Activated CD4-positive, alpha-beta T cell treated with anti-CD3 and anti-CD28 coated beads, Interleukin-2, amount 10 ng/mL, durations not matched to agents 7 days and 5 days (primary cell): ENCODE results near the gene TMEM125. TPM values are rescaled to one million over a fixed set of nuclear protein-coding genes. Genes with fewer than 3 reads are reported as not detected.

Experiments
- CTCF ChIA-PET: fragments of 350-600 bp; sonication (Branson Sonifier 250); formaldehyde crosslinking; loops from one replicate; lab custom pipeline; 2021; ENCODE audit warnings: antibody characterized with exemption; lab: Charles Lee
- POLR2A ChIA-PET: fragments of 350-600 bp; sonication (Branson Sonifier 250); formaldehyde crosslinking; loops from one replicate; lab custom pipeline; 2021; ENCODE audit warnings: antibody characterized with exemption; lab: Charles Lee
- DNase-seq: peaks from one replicate; pipeline ENCODE4 v3.0.0-alpha.2; 2020
- H3K27ac Mint-ChIP-seq: one replicate; pipeline ENCODE4 v1.8.0; 2021; ENCODE audit warnings: mild to moderate bottlenecking, moderate library complexity, mixed read lengths
- H3K27me3 Mint-ChIP-seq: one replicate; pipeline ENCODE4 v1.8.0; 2021; ENCODE audit warnings: mixed read lengths
- H3K36me3 Mint-ChIP-seq: one replicate; pipeline ENCODE4 v1.8.0; 2021; ENCODE audit warnings: low read depth, mixed read lengths
- H3K4me1 Mint-ChIP-seq: one replicate; pipeline ENCODE4 v1.8.0; 2021; ENCODE audit warnings: mixed read lengths
- H3K4me3 Mint-ChIP-seq: one replicate; pipeline ENCODE4 v1.8.0; 2021; ENCODE audit warnings: mild to moderate bottlenecking, moderate library complexity, mixed read lengths
- H3K9me3 Mint-ChIP-seq: one replicate; pipeline ENCODE4 v1.8.0; 2021; ENCODE audit warnings: mixed read lengths
- total RNA-seq, 2 experiments: library from RNA; stranded (reverse); gene quantifications; one replicate each; pipeline ENCODE4 v1.2.3, GENCODE V29; 2021

Gene TMEM125
- not detected for total RNA-seq

DNA sequence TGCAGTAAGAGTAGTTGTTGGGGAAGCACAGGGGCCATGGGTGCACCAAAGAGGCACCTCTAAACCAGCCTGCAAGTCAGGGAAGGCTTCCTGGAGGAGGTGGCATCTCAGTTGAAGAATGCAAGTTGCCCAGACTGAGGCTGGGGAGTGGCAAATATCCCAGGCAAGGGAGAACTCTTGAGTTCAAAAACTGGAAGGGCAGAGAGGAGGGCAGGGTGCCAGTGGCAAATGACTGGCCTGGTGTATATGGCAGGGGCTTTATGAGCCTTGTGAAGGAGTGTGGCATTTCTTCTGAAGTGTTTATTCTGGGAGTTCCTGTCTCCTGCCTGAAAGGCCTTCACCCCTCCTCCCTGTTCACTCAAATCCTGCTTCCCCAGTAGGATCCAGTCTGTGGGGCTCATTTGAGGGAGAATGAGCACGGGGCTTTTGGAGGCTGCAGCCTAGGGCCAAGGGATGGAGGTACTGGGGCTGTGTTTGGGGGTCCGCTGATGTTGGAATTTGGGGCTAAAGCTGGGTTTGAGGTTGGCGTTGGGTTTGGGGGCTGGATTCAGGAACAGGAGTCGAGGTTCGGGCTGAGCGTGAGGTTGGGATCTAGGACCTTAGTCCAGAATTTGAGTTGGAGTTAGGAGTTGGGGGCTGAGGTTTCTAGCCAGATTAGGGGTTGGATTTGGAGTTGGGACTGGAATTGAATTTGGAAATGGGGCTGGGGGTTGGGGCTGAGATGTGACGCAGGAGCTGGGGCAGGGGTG, at the start of gene TMEM125:
Gene TMEM125 (plus strand): TSS at position 357 of the 749 bp plus-strand sequence. CDS start 2,740 bp downstream, outside the sequence.
- Mint-ChIP-seq H3K27ac (no peak within 1 kb of the TSS), H3K36me3 (peaks cover 7% of the 10 kb centered on the region), H3K9me3 (peaks cover 6% of the 10 kb centered on the region), H3K4me1 (peaks cover 27% of the 10 kb centered on the region), H3K27me3 (peaks cover 3% of the 10 kb centered on the region), H3K4me3 (no peak within 1 kb of the TSS)
- CTCF ChIA-PET: interaction anchor here (1.3 kb wide), 1 partner anchor 9 kb away, joined by 4 read pairs; no protein-coding TSS in a partner anchor
- POLR2A ChIA-PET: no interaction called here
- DNase-seq: no peak

DNA sequence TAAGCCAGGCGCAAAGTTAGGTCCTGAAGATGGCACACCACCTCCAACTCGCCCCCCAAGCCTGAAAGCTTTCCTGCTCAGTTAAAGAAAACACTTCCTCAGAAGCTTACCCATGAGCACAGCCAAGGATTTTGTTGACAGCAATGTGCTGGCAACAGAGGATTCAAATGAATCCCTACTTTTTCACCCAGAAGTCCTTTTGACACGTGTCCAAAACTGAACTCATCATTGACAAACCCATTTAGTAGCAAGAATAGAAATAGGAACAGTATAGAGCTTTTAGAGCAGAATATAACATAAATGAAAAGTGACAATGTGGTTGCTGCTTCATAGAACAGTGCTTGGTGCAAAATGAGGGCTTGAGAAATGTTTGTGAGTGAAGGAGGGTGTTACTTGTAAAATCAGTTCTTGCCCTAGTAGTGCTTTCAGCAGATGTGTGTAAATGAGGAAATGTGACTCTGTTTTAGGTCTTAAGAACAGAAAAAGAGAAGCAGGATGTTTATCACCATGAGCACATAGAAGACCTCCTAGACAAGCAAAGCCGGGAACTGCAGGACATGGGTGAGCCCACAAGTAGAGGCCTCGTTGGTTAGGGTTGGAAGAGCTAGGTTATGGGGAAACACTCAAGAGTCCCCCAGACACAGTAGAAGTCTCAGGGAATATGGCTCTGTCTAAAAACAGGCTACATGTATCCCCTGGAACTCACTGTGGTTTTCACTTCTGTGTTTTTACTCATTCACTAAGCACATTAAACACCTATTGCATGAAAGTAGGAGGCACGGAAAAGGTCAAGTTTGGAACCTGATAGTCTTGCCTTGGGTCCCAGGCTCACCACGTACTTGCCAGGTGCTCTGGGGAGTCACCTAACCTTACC, 48.6 kb upstream of the TMEM125 start:
- Mint-ChIP-seq H3K27ac (no peak overlapping the region), H3K4me3 (no peak overlapping the region), H3K9me3 (no peaks in the 10 kb centered on the region), H3K27me3 (no peaks in the 10 kb centered on the region), H3K36me3 (no peaks in the 10 kb centered on the region), H3K4me1 (peaks cover 3% of the 10 kb centered on the region)
- ChIA-PET CTCF (no interaction called here), POLR2A (no interaction called here)
- no peak for DNase-seq

DNA sequence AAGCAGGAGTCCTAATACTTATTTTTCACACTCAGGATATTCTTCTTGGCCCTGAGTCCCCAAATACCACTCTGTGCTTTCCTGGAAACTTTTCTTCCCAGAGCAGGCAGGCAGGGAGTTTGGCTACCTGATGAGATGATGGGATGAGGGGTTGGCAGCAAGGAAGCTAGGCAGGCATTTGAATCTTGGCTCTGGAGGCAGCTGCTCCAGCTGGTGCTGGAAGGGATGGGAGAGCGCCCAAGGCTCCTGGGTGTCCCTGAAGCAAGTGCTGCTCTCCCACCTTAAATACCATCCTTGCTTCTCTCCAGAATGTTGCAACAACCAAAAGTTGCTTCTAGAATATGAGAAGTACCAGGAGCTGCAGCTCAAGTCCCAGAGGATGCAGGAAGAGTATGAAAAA, 48.0 kb upstream of the TMEM125 start:
- Mint-ChIP-seq H3K27me3 (no peaks in the 10 kb centered on the region), H3K9me3 (no peaks in the 10 kb centered on the region), H3K4me3 (no peak overlapping the region), H3K4me1 (peaks cover 3% of the 10 kb centered on the region), H3K27ac (no peak overlapping the region), H3K36me3 (no peaks in the 10 kb centered on the region)
- POLR2A ChIA-PET: no interaction called here
- CTCF ChIA-PET: no interaction called here
- no peak for DNase-seq

DNA sequence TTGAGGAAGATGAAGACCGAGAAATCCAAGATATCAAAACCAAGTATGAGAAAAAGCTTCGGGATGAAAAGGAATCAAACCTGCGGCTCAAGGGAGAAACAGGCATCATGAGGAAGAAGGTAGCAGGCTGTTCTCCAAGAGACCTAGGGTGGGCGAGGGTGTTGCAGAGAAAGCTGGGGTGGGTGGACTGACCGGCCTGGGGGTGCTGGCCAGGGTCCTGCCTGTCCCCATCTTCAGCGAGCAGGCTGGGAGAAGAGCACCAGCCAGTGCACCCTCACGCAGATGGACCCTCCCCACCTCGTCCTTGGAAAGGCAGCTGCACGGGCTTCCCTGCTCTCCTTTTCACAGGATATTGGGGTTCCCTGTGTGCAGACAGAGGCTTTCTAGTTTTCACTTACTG, 46.9 kb upstream of the TMEM125 start:
- ChIA-PET POLR2A (no interaction called here), CTCF (no interaction called here)
- Mint-ChIP-seq H3K36me3 (no peaks in the 10 kb centered on the region), H3K9me3 (no peaks in the 10 kb centered on the region), H3K4me1 (peaks cover 3% of the 10 kb centered on the region), H3K27ac (no peak overlapping the region), H3K27me3 (no peaks in the 10 kb centered on the region), H3K4me3 (no peak overlapping the region)
- no peak for DNase-seq

DNA sequence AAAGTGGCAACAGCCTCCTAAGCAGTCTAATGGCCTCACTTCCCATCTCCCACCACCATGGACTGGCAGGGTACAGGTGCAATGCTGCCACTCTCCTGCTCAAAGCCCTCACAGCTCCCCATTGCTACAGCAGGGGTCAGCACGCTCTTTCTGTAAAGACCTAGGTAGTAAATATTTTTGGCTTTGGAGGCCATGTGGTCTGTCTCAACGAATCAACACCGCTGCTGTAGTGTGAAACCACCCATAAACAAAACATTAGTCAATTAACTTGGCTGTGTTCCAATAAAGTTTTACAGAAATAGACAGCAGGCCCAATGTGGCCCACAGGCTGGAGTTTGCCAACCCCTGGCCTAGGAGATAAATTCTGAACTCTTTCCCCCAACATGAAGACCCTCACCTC, 44.6 kb upstream of the TMEM125 start:
- H3K36me3 Mint-ChIP-seq: no peaks in the 10 kb centered on the region
- DNase-seq: no peak
- H3K27me3 Mint-ChIP-seq: no peaks in the 10 kb centered on the region
- H3K9me3 Mint-ChIP-seq: no peaks in the 10 kb centered on the region
- ChIA-PET POLR2A (no interaction called here), CTCF (no interaction called here)
- H3K4me3 Mint-ChIP-seq: no peak overlapping the region
- peaks cover 3% of the 10 kb centered on the region for H3K4me1 Mint-ChIP-seq
- H3K27ac Mint-ChIP-seq: no peak overlapping the region

DNA sequence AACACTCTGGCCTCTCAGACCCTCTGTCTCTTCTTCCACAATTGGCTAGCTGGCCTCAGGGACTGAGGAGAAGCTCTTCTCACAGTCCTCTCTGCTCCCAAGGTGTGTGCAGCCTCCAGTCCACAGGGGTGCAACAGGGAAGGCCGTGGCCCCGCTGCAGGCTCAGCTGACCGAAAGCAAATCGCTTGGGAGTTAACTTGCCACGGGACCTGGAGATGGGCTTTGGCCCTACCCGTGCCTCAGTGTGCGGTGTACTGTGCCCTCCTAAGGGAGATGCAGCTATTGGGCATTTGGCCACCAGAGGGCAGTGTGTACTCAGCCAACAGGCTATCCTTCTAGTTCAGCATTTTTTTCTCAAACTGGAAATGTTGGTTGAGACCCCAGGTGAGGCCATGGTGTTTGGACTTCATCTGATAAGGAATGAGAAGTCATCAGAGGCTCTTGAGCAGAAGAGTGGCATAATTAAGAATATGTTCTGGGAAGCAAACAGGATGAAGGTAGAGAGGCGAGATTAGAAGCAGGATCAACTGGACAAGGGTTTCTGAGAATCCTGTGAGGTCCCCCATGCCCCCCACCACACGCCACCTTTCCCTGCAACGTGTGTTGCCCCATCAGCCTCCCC, 42.5 kb upstream of the TMEM125 start:
- Mint-ChIP-seq H3K27ac (no peak overlapping the region), H3K9me3 (no peaks in the 10 kb centered on the region), H3K36me3 (no peaks in the 10 kb centered on the region), H3K4me3 (no peak overlapping the region), H3K27me3 (peaks cover 3% of the 10 kb centered on the region), H3K4me1 (no peaks in the 10 kb centered on the region)
- ChIA-PET CTCF (interaction anchor here (0.6 to 1.7 kb wide), 13 partner anchors 8 to 313 kb away, joined by 3 to 6 read pairs (median 3); no protein-coding TSS in a partner anchor), POLR2A (no interaction called here)
- DNase-seq: peak; percentile 88

DNA sequence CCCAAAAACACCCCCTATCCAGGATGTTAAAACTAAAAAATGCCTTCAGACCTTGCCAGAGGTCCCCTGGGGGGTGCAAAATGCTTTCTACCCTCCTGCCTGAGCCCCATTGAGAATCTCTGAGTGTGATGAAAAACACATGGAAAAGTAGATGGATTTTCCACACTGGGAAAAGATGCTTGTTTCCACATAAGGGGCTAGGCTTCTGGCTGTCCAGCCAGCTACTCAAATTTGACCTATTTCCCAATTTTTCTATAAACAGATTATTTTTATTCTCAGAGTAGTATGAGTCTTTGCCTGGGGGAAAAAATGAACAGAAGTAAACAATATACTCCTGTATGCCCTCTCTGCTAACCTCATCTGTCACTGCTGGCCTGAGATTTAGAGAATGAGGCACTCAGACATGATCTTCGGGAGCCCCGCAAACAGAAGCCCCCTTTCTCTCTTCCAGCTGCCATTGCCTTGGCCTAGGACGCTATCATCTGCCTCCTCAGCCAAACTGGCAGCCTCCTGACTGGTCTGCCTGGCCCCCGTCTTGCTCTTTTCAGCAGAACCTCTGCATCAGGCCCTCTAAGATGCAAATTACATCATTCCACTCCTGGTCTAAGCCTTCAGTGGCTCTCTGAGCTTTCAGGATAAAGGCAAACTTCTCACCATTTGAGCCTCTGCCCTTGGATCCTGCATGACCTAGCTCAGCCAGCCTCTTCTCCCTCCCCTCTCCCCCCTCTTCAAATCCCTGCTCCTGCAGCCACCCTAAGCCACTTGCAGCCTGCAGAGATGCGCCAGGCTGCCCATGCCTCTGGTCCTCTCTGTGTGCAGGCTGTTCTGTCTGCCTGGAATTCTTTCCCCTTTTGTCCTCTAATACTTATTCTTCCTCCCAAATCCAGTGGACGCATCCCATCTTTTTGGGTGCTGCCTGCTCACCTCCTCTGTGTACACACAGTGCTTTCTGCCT, 39.7 kb upstream of the TMEM125 start:
- CTCF ChIA-PET: no interaction called here
- no peaks in the 10 kb centered on the region for H3K4me1 Mint-ChIP-seq
- peaks cover 5% of the 10 kb centered on the region for H3K27me3 Mint-ChIP-seq
- no peaks in the 10 kb centered on the region for H3K9me3 Mint-ChIP-seq
- POLR2A ChIA-PET: no interaction called here
- H3K27ac Mint-ChIP-seq: no peak overlapping the region
- DNase-seq: no peak
- no peaks in the 10 kb centered on the region for H3K36me3 Mint-ChIP-seq
- no peak overlapping the region for H3K4me3 Mint-ChIP-seq

DNA sequence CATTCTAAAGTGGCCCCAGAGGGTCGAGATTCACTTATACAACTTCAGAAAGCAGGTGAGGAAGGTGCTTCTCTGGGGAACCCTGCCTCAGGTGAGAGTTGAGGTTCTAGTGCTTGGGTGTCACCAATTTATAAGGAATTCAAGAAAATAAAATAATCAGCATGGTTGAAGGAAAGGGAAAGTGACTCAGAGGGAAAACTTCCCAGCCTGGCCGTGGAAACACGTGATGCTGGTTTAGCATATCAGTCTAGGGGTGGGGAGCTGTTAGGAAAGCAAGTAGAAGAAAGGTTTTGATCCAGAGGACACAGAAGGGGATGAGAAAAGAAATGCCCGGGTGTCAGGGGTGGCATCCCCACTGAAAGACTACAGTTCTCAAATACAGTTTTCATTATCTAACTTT, 37.7 kb upstream of the TMEM125 start:
- ChIA-PET CTCF (interaction anchor here (0.6 to 0.7 kb wide), 2 partner anchors 33 to 846 kb away, joined by 3 to 4 read pairs; no protein-coding TSS in a partner anchor), POLR2A (interaction anchor here (0.6 kb wide), 1 partner anchor 12 kb away, joined by 3 read pairs; no protein-coding TSS in a partner anchor)
- Mint-ChIP-seq H3K27ac (no peak overlapping the region), H3K36me3 (no peaks in the 10 kb centered on the region), H3K4me1 (no peaks in the 10 kb centered on the region), H3K4me3 (no peak overlapping the region), H3K9me3 (no peaks in the 10 kb centered on the region), H3K27me3 (peaks cover 5% of the 10 kb centered on the region)
- no peak for DNase-seq

DNA sequence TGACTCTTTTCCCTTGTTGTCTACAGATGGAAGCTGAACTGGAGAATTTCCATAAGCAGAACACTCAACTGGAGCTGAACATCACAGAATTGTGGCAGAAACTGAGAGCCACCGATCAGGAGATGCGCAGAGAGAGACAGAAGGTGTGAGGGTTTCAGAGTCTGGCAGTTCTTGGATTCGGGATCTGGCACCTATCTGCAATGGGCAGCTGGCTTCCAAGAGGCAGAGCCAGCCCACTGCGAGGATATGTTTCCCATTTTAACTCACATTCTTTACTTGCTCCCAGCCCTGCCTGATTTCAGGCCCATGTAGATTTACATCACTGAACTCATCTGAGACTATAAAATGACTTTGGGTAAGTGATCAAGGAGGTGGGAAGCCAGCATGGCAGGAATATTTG, 37.3 kb upstream of the TMEM125 start:
- Mint-ChIP-seq H3K4me3 (no peak overlapping the region), H3K27me3 (peaks cover 5% of the 10 kb centered on the region), H3K27ac (no peak overlapping the region), H3K36me3 (no peaks in the 10 kb centered on the region), H3K9me3 (no peaks in the 10 kb centered on the region), H3K4me1 (no peaks in the 10 kb centered on the region)
- no peak for DNase-seq
- CTCF ChIA-PET: no interaction called here
- POLR2A ChIA-PET: no interaction called here

DNA sequence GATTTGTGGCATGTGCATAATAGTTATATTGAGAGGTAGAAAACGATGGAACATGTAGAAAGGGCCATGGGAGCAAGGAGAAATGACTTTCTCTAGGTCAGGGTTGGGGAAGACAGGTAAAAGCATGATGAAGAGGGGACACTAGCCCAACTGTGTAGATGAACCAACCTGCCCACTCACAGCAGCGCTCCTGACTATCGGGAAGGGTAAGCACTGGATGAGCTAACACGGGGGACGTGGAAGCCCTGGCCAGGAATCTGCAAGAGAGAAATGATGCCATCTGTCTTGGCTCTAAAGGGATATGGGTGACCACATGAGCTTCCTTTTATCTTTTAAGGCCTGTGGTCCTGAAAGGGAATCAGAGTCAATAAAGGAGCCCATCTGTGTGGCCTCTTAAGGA, 36.2 kb upstream of the TMEM125 start:
- POLR2A ChIA-PET: no interaction called here
- DNase-seq: no peak
- H3K27ac Mint-ChIP-seq: no peak overlapping the region

DNA sequence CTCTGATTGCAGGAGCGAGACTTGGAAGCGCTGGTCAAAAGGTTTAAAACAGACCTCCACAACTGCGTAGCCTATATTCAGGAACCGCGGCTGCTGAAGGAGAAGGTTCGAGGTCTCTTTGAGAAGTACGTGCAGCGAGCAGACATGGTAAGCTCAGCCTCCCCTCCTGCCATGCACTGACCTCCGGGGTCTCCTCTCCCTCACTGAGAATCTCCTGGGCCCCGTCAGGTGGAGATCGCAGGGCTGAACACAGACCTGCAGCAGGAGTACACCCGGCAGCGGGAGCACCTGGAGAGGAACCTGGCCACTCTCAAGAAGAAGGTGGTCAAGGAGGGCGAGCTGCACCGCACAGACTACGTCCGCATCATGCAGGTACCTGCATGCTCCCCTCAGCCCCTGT, 35.5 kb upstream of the TMEM125 start:
- Mint-ChIP-seq H3K9me3 (no peaks in the 10 kb centered on the region), H3K4me1 (peaks cover 8% of the 10 kb centered on the region), H3K27ac (no peak overlapping the region), H3K27me3 (peaks cover 5% of the 10 kb centered on the region), H3K36me3 (no peaks in the 10 kb centered on the region), H3K4me3 (no peak overlapping the region)
- DNase-seq: no peak
- POLR2A ChIA-PET: no interaction called here
- CTCF ChIA-PET: interaction anchor here (0.7 to 1.6 kb wide), 3 partner anchors 20 to 180 kb away, joined by 3 to 4 read pairs (median 3); no protein-coding TSS in a partner anchor

More for the DNA sequence above, 36.2 kb upstream of the TMEM125 start:
- CTCF ChIA-PET: interaction anchor here (1.0 to 1.6 kb wide), 3 partner anchors 22 to 196 kb away, joined by 3 to 4 read pairs (median 3); no protein-coding TSS in a partner anchor
- Mint-ChIP-seq H3K27me3 (peaks cover 5% of the 10 kb centered on the region), H3K9me3 (no peaks in the 10 kb centered on the region), H3K36me3 (no peaks in the 10 kb centered on the region), H3K4me1 (peaks cover 3% of the 10 kb centered on the region), H3K4me3 (no peak overlapping the region)

DNA sequence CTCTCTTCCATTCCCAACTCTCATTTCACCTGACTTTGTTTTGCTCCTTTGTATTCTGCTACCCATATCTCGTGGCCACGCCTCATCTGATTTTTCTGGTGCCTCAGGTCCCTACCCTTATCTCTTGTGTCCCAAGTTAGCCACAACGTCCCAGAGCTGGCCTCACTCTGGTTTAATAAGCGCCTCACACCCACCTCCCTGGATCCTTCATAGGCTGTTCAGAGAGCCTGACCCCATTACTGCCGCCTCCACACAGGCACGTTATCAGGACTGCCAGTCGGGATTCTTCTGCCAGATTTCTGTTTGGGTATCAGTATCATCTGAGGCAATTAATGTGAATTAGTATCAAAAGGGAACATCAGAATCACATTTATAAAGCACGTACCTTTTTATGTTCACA, 34.7 kb upstream of the TMEM125 start:
- H3K27me3 Mint-ChIP-seq: peaks cover 5% of the 10 kb centered on the region
- no peak for DNase-seq
- CTCF ChIA-PET: interaction anchor here (0.7 to 1.6 kb wide), 2 partner anchors 21 to 179 kb away, joined by 3 to 4 read pairs; no protein-coding TSS in a partner anchor
- POLR2A ChIA-PET: no interaction called here
- no peak overlapping the region for H3K27ac Mint-ChIP-seq
- peaks cover 13% of the 10 kb centered on the region for H3K4me1 Mint-ChIP-seq
- H3K36me3 Mint-ChIP-seq: no peaks in the 10 kb centered on the region
- no peaks in the 10 kb centered on the region for H3K9me3 Mint-ChIP-seq
- no peak overlapping the region for H3K4me3 Mint-ChIP-seq
